AG04449 (cell line): Measurements from ENCODE around the gene OR4D1.
A peak's percentile ranks its signal among the peaks of the same experiment; 100 is the strongest.

Experiments used
- CTCF ChIA-PET: fragments of 350-600 bp; formaldehyde crosslinking; extraction: SDS; loops from one replicate; lab custom pipeline; 2021; ENCODE audit warnings: antibody characterized with exemption; lab: Yijun Ruan, JAX
- POLR2A ChIA-PET: fragments of 400-600, 350-600 bp; formaldehyde crosslinking; extraction: SDS; loops from one replicate; lab custom pipeline; 2020; ENCODE audit warnings: antibody characterized with exemption, inconsistent platforms; lab: Yijun Ruan, JAX
- DNase-seq: peaks from one replicate; pipeline ENCODE4 v3.0.0-alpha.2; 2010; ENCODE audit warnings: low read depth, low spot score
- H3K4me3 ChIP-seq: 2 replicates; pipeline ENCODE4 v1.5.1; 2011; ENCODE audit warnings: low read depth, mild to moderate bottlenecking, control low read depth, low read length
- TF ChIP-seq, protein P1 (sequence below): IDR thresholded peaks from one replicate; pipeline ENCODE4 v1.5.1; 2011; ENCODE audit warnings: mild to moderate bottlenecking, moderate library complexity, low read length, control low read depth, inconsistent platforms; ENCODE audit not compliant: insufficient read depth; ENCODE audit errors: missing control alignments

Gene OR4D1

DNA sequence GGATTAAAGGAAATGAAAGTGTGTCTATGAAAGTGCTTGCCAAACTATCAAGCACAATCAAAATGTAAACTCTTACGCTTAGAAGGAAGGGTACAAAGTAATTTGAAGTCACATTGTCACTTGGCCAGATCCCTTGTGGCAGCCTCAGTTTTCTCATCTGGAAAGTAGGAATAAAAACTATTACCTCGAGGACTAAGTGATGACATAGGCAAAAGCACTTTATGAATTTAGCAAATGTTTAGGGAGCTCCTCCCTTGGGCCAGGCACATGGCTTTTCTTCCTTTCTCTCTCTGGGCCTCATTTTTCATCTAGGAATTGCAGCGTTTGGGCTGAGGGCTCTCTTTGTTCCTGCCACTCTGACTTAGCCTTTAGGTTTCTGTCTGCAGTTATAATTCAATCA is 36.5 kb upstream of the OR4D1 start:
- no peak for DNase-seq
- ChIA-PET CTCF (interaction anchor here (1.1 to 7.8 kb wide), 11 partner anchors 14 to 981 kb away, joined by 3 to 84 read pairs (median 5); partner anchors contain the start of gene MRPS23), POLR2A (no interaction called here)
- TF ChIP-seq, protein P1, sequence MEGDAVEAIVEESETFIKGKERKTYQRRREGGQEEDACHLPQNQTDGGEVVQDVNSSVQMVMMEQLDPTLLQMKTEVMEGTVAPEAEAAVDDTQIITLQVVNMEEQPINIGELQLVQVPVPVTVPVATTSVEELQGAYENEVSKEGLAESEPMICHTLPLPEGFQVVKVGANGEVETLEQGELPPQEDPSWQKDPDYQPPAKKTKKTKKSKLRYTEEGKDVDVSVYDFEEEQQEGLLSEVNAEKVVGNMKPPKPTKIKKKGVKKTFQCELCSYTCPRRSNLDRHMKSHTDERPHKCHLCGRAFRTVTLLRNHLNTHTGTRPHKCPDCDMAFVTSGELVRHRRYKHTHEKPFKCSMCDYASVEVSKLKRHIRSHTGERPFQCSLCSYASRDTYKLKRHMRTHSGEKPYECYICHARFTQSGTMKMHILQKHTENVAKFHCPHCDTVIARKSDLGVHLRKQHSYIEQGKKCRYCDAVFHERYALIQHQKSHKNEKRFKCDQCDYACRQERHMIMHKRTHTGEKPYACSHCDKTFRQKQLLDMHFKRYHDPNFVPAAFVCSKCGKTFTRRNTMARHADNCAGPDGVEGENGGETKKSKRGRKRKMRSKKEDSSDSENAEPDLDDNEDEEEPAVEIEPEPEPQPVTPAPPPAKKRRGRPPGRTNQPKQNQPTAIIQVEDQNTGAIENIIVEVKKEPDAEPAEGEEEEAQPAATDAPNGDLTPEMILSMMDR: no peak
- no peak overlapping the region for H3K4me3 ChIP-seq

DNA sequence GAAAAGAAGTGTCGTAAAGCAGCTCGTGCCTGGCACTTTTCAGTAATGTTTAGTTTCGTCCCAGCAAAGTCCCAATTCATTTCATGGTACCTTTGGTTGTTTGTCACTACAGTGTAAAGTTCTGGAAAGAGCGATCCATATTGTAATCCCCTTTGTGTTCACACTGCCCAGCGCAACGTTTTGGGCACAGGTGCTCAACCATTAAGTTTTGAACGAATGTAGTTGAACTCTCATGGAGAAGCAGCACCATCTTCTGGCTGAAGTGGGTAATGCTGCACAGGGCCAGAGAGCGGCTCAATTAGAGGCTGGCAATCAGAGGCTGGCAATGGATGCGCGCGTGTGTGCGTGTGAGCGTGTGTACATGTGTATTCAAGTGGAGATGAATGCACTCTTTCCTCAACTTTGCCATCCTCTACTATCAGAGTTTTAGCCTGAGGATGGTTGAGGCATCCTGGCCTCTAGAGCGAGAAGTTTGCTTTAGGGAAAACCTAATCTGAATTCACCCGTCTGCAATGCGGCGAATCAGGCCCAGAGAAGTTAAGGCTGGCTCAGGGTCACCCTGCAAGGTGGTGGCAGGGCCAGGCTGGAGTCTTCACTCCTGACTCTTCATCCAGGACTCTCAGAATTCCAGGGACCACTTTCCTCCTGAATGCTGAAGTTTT is 35.1 kb upstream of the OR4D1 start:
- H3K4me3 ChIP-seq: no peak overlapping the region
- DNase-seq: no peak
- TF ChIP-seq, protein P1: peak; percentile 89
- ChIA-PET POLR2A (no interaction called here), CTCF (interaction anchor here (0.7 to 7.8 kb wide), 27 partner anchors 10 to 991 kb away, joined by 3 to 84 read pairs (median 5); partner anchors contain the start of genes MRPS23 and SRSF1)

DNA sequence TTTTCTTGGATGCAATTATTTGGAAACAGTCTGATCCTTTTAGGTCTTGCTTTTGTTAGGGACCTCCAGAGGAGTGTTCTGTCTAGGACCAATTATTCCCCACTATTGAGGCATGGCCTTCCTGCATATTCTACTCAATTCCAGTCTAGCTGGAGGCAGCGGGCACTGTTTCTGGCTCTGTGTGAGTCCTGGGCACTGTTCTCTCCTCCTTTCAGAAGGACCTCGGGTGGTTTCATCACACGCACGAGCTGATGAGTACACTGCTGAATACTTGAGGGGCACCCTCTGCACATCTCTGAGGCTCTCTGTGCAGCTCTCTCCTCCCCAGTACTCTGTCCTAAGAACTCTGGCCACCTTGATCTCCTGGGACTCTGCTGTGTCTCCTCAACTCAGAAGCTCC is 34.2 kb upstream of the OR4D1 start:
- POLR2A ChIA-PET: no interaction called here

DNA sequence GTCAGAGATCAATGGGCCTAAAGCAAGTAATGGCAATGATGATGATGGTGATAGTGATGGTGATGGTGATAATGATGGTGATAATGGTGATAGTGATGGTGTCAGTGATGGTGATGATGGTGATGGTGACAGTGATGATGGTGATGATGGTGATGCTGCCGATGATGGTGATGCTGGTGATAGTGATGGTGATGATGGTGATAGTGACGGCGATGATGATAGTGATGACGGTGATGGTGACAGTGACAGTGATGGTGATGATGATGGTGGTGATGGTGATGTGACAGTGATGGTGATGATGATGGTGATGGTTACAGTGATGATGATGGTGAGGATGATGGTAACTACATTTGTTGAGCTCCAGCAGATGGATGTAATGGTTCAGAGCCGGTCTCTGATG is 30.8 kb upstream of the OR4D1 start:
- ChIA-PET CTCF (no interaction called here), POLR2A (no interaction called here)
- TF ChIP-seq, protein P1: no peak
- no peak overlapping the region for H3K4me3 ChIP-seq
- no peak for DNase-seq

More for the DNA sequence above, 34.2 kb upstream of the OR4D1 start:
- CTCF ChIA-PET: interaction anchor here (0.7 to 7.8 kb wide), 17 partner anchors 11 to 985 kb away, joined by 3 to 84 read pairs (median 5); partner anchors contain the start of gene SRSF1
- DNase-seq: no peak
- TF ChIP-seq, protein P1: no peak
- H3K4me3 ChIP-seq: no peak overlapping the region

DNA sequence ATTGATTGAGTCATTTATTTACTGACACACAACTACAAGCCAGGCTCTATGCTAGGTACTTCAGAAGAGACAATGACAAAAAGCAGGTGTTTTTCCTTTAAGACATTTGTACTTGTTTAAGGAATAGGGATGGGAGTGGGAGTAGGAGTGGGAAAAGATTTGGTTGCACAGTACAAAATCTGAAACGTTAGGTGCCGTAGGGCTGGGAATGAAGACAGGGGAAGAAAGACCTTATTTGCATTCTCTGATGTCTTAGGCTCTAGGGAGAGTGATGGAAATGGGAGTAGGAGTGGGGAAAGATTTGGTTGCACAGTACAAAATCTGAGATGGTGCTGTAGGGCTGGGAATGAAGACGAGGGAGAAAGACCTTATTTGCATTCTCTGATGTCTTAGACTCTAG is 28.7 kb upstream of the OR4D1 start:
- TF ChIP-seq, protein P1: no peak
- CTCF ChIA-PET: interaction anchor here (0.5 kb wide), 1 partner anchor 119 kb away, joined by 4 read pairs; no protein-coding TSS in a partner anchor

DNA sequence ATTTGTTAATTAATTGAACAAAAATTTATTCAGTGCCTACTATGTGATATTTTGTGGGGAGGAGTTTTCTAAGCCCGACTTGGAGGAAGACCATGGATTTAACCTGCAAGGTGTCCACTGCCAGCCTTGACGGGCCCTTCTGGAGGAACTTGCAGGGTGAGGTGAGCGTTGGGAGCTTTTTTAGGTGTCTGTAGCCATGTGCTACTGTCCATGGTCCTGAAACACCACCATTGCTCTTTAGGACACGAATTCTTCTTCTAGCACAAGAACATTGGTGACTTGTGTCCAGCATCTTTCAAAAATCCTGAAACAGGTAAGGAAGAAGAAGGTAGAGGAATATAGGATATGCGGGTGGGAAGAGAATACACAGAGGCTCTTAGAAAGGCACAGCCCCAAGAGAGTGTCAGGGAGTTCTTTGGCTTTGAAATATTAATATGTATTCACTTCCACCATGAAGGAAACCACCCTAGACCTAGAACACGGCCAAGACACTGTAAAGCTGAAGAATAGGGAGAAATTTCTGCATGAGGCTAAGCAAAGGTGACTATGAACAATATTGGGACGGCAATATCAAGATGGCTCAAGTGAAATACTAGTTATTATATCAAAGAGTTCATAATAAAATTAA is 27.9 kb upstream of the OR4D1 start:
- ChIA-PET CTCF (interaction anchor here (0.5 kb wide), 1 partner anchor 120 kb away, joined by 4 read pairs; no protein-coding TSS in a partner anchor), POLR2A (no interaction called here)
- TF ChIP-seq, protein P1: no peak
- DNase-seq: no peak
- no peak overlapping the region for H3K4me3 ChIP-seq

More for the DNA sequence above, 28.7 kb upstream of the OR4D1 start:
- no peak overlapping the region for H3K4me3 ChIP-seq
- POLR2A ChIA-PET: no interaction called here
- no peak for DNase-seq
